H1 (cell line): ENCODE results near the gene PIK3R1. TPM values are rescaled to one million over a fixed set of nuclear protein-coding genes. Genes with fewer than 3 reads are reported as not detected.

Source experiments
- CTCF ChIA-PET: fragments of 300-600 bp; sonication (Branson Sonifier 250); formaldehyde crosslinking; loops from one replicate; lab custom pipeline; 2021; ENCODE audit not compliant: partially characterized antibody; lab: Charles Lee
- POLR2A ChIA-PET: fragments of 300-600 bp; sonication (Branson Sonifier 250); formaldehyde crosslinking; loops from one replicate; lab custom pipeline; 2021; ENCODE audit warnings: inconsistent platforms; ENCODE audit not compliant: partially characterized antibody; lab: Charles Lee
- DNase-seq, 2 experiments: peaks; one replicate each; pipeline versions ENCODE4 v3.0.0 to v3.0.0-alpha.2; 2010 to 2022; ENCODE audit warnings: low spot score in 2 of 2, low read depth in 1 of 2, mixed read lengths in 1 of 2
- FAIRE-seq: peaks from 2 replicates; lab custom pipeline; 2011; peaks lifted over from hg19 to GRCh38; lab: Jason Lieb, UNC
- H2AFZ ChIP-seq: 2 replicates; pipeline ENCODE4 v1.8.1; 2012; ENCODE audit warnings: low read length, inconsistent platforms
- H2AK5ac ChIP-seq: 2 replicates; pipeline ENCODE4 v1.6.1; 2013; ENCODE audit warnings: low read depth, low read length
- H2BK120ac ChIP-seq: replicated peaks from 2 replicates; pipeline ENCODE3; 2013; ENCODE audit warnings: low read depth, low read length, inconsistent platforms
- H2BK12ac ChIP-seq: 2 replicates; pipeline ENCODE4 v1.6.1; 2013; ENCODE audit warnings: low read depth, low read length
- H2BK15ac ChIP-seq: 2 replicates; pipeline ENCODE4 v1.6.1; 2013; ENCODE audit warnings: low read length
- H2BK20ac ChIP-seq: 2 replicates; pipeline ENCODE4 v1.6.1; 2013; ENCODE audit warnings: low read length
- H2BK5ac ChIP-seq: 2 replicates; pipeline ENCODE4 v1.6.1; 2013; ENCODE audit warnings: low read depth, low read length
- H3K14ac ChIP-seq: 2 replicates; pipeline ENCODE4 v1.6.1; 2013; ENCODE audit warnings: inconsistent platforms; ENCODE audit not compliant: insufficient read length
- H3K18ac ChIP-seq: 2 replicates; pipeline ENCODE4 v1.6.1; 2013; ENCODE audit warnings: low read length; ENCODE audit errors: extremely low read depth
- H3K23ac ChIP-seq: 2 replicates; pipeline ENCODE4 v1.6.1; 2013; ENCODE audit warnings: inconsistent platforms; ENCODE audit not compliant: insufficient read length
- H3K23me2 ChIP-seq: 2 replicates; pipeline ENCODE4 v1.6.1; 2013; ENCODE audit warnings: low read depth, low read length
- H3K27ac ChIP-seq: 2 replicates; pipeline ENCODE4 v1.6.1; 2011; ENCODE audit warnings: low read depth, low read length, inconsistent platforms
- H3K27me3 ChIP-seq, 4 experiments: replicated peaks in 1 of 4; 1 replicate in 1 of 4; 2 replicates in 3 of 4; pipeline versions ENCODE4 v1.6.1 to v1.8.1; 2011 to 2013; ENCODE audit warnings: low read length in 3 of 4, mild to moderate bottlenecking in 3 of 4, inconsistent platforms in 2 of 4, mixed read lengths in 2 of 4, moderate library complexity in 1 of 4; ENCODE audit not compliant: control insufficient read depth in 3 of 4, insufficient read depth in 3 of 4; ENCODE audit errors: extremely low read depth in 1 of 4
- H3K36me3 ChIP-seq, 4 experiments: 2 replicates each; pipeline versions ENCODE4 v1.6.1 to v1.8.1; 2011 to 2013; ENCODE audit warnings: mild to moderate bottlenecking in 4 of 4, low read length in 3 of 4, moderate library complexity in 2 of 4, control low read depth in 1 of 4, inconsistent platforms in 1 of 4; ENCODE audit not compliant: insufficient read depth in 4 of 4, control insufficient read depth in 2 of 4
- H3K4ac ChIP-seq: replicated peaks from 2 replicates; pipeline ENCODE3; 2013; ENCODE audit warnings: low read length, low read depth, mixed read lengths, inconsistent platforms; ENCODE audit not compliant: insufficient read length
- H3K4me1 ChIP-seq, 4 experiments: replicated peaks in 1 of 4; 1 replicate in 1 of 4; 2 replicates in 3 of 4; pipeline versions ENCODE4 v1.6.1 to v1.8.1; 2011 to 2013; ENCODE audit warnings: low read length in 3 of 4, inconsistent platforms in 2 of 4, mixed read lengths in 1 of 4; ENCODE audit not compliant: insufficient read depth in 4 of 4, control insufficient read depth in 3 of 4
- H3K4me2 ChIP-seq, 2 experiments: 2 replicates each; pipeline versions ENCODE4 v1.6.1 to v1.8.1; 2011 to 2013; ENCODE audit warnings: low read depth in 2 of 2, low read length in 2 of 2, control low read depth in 1 of 2, inconsistent platforms in 1 of 2, mild to moderate bottlenecking in 1 of 2; ENCODE audit not compliant: insufficient read depth in 1 of 2
- H3K4me3 ChIP-seq, 4 experiments: fragments of 200-600, 300-600 bp in 1 of 4; sonication (generic), shearing (Covaris generic), sonication (Bioruptor Twin) in 1 of 4; 2 replicates each; pipeline versions ENCODE4 v1.5.1 to v1.8.1; 2011 to 2016; ENCODE audit warnings: low read length in 4 of 4, low read depth in 3 of 4, control low read depth in 2 of 4, inconsistent platforms in 2 of 4, mild to moderate bottlenecking in 2 of 4, mixed read lengths in 1 of 4, moderate library complexity in 1 of 4; ENCODE audit not compliant: insufficient read depth in 2 of 4; ENCODE audit errors: extremely low read depth in 1 of 4
- H3K56ac ChIP-seq: replicated peaks from 2 replicates; pipeline ENCODE3; 2013; ENCODE audit warnings: low read depth, mild to moderate bottlenecking, mixed read lengths, low read length, inconsistent platforms; ENCODE audit not compliant: insufficient read length
- H3K79me1 ChIP-seq: 2 replicates; pipeline ENCODE4 v1.6.1; 2013; ENCODE audit warnings: low read depth, low read length, control low read depth
- H3K79me2 ChIP-seq, 2 experiments: 2 replicates each; pipeline versions ENCODE4 v1.6.1 to v1.8.1; 2012 to 2013; ENCODE audit warnings: low read length in 2 of 2, mild to moderate bottlenecking in 2 of 2, inconsistent platforms in 1 of 2; ENCODE audit not compliant: insufficient read depth in 2 of 2, control insufficient read depth in 1 of 2
- H3K9ac ChIP-seq, 4 experiments: replicated peaks in 1 of 4; 1 replicate in 1 of 4; 2 replicates in 3 of 4; pipeline versions ENCODE4 v1.6.1 to v1.8.1; 2011 to 2013; ENCODE audit warnings: low read depth in 3 of 4, low read length in 3 of 4, control low read depth in 2 of 4, mild to moderate bottlenecking in 2 of 4, moderate library complexity in 2 of 4, inconsistent platforms in 1 of 4; ENCODE audit errors: extremely low read depth in 1 of 4
- H3K9me3 ChIP-seq, 2 experiments: 2 replicates each; pipeline versions ENCODE4 v1.6.1 to v1.8.1; 2012 to 2013; ENCODE audit warnings: mild to moderate bottlenecking in 2 of 2, moderate library complexity in 2 of 2, control low read depth in 1 of 2, inconsistent platforms in 1 of 2, low read depth in 1 of 2, low read length in 1 of 2, mixed read lengths in 1 of 2; ENCODE audit not compliant: insufficient read depth in 2 of 2
- H4K20me1 ChIP-seq, 2 experiments: replicated peaks in 1 of 2; 2 replicates each; pipeline versions ENCODE3 to v1.8.1; 2011 to 2013; ENCODE audit warnings: inconsistent platforms in 2 of 2, low read length in 2 of 2, mild to moderate bottlenecking in 1 of 2; ENCODE audit not compliant: insufficient read depth in 2 of 2, control insufficient read depth in 1 of 2
- H4K5ac ChIP-seq: 2 replicates; pipeline ENCODE4 v1.6.1; 2013; ENCODE audit warnings: low read length, low read depth, mixed read lengths, inconsistent platforms; ENCODE audit not compliant: insufficient read length
- H4K8ac ChIP-seq: 2 replicates; pipeline ENCODE4 v1.8.0; 2013; ENCODE audit warnings: mild to moderate bottlenecking, moderate library complexity, low read length, inconsistent platforms; ENCODE audit not compliant: insufficient read depth; ENCODE audit errors: extremely low read depth
- H4K91ac ChIP-seq: replicated peaks from 2 replicates; pipeline ENCODE3; 2013; ENCODE audit warnings: low read length, mixed read lengths, inconsistent platforms; ENCODE audit not compliant: insufficient read length
- CBX8 ChIP-seq: fragments of 300-800, 300-1000 bp; sonication (generic); IDR thresholded peaks from 2 replicates; pipeline ENCODE4 v1.7.1; 2016; ENCODE audit warnings: low read depth, low read length, borderline replicate concordance
- CHD1 ChIP-seq: IDR thresholded peaks from 2 replicates; pipeline ENCODE4 v1.6.1; 2012; ENCODE audit warnings: low read depth, low read length, improper control_type of control experiment
- EP300 ChIP-seq, 2 experiments: IDR thresholded peaks; 1 replicate in 1 of 2; 2 replicates in 1 of 2; pipeline ENCODE4 v1.6.1; 2011 to 2012; ENCODE audit warnings: low read depth in 2 of 2, low read length in 2 of 2, mild to moderate bottlenecking in 2 of 2, borderline replicate concordance in 1 of 2, inconsistent platforms in 1 of 2, moderate library complexity in 1 of 2
- FOSL1 ChIP-seq: IDR thresholded peaks from 2 replicates; pipeline ENCODE4 v1.6.1; 2011; ENCODE audit warnings: mild to moderate bottlenecking, low read depth, low read length, moderate library complexity; ENCODE audit not compliant: insufficient read depth
- HDAC2 ChIP-seq, 2 experiments: fragments of 300-600 bp in 1 of 2; sonication (generic) in 1 of 2; IDR thresholded peaks; 2 replicates each; pipeline ENCODE4 v1.6.1; 2011 to 2012; ENCODE audit warnings: low read depth in 2 of 2, low read length in 2 of 2, mild to moderate bottlenecking in 2 of 2, moderate library complexity in 2 of 2, borderline replicate concordance in 1 of 2, inconsistent platforms in 1 of 2
- RAD21 ChIP-seq, 2 experiments: IDR thresholded peaks in 1 of 2; conservative IDR thresholded peaks in 1 of 2; 2 replicates each; pipeline ENCODE4 v1.6.1; 2011; ENCODE audit warnings: low read depth in 2 of 2, low read length in 2 of 2, improper control_type of control experiment in 1 of 2, inconsistent platforms in 1 of 2, mild to moderate bottlenecking in 1 of 2, moderate library complexity in 1 of 2
- SAP30 ChIP-seq: fragments of 300-600 bp; sonication (generic); IDR thresholded peaks from 2 replicates; pipeline ENCODE4 v1.7.1; 2012; ENCODE audit warnings: low read length, moderate library complexity, mild to moderate bottlenecking, inconsistent platforms; ENCODE audit not compliant: insufficient read depth, insufficient replicate concordance
- SIX5 ChIP-seq: IDR thresholded peaks from 2 replicates; pipeline ENCODE4 v1.6.1; 2011; ENCODE audit warnings: mild to moderate bottlenecking, low read depth, low read length
- TBP ChIP-seq: IDR thresholded peaks from 2 replicates; pipeline ENCODE4 v1.6.1; 2011; ENCODE audit warnings: low read depth, low read length, improper control_type of control experiment
- TCF12 ChIP-seq: IDR thresholded peaks from 2 replicates; pipeline ENCODE4 v1.6.1; 2011; ENCODE audit warnings: low read depth, mild to moderate bottlenecking, low read length
- YY1 ChIP-seq: IDR thresholded peaks from 2 replicates; pipeline ENCODE4 v1.6.1; 2011; ENCODE audit warnings: low read depth, mild to moderate bottlenecking, low read length
- WGBS, 2 experiments: shearing (Covaris generic) in 1 of 2; methylation state at CpG; one replicate each; pipeline versions ENCODE4 v1.1.6 to v1.1.7; 2013 to 2015; ENCODE audit warnings: low lambda C conversion rate in 2 of 2, mixed read lengths in 2 of 2, inconsistent platforms in 1 of 2, low coverage in 1 of 2, missing lambda C conversion rate in 1 of 2; ENCODE audit not compliant: insufficient replicate concordance in 2 of 2, insufficient coverage in 1 of 2, insufficient read length in 1 of 2; ENCODE audit errors: extremely low coverage in 1 of 2, missing lambda C conversion rate in 1 of 2; 5-methylcytosine and 5-hydroxymethylcytosine counted together
- polyA plus RNA-seq, 7 experiments: library from polyadenylated mRNA; depleted of rRNA in 3 of 7; stranded (reverse) in 5 of 7; unstranded in 2 of 7; fragments of >200 nt in 5 of 7; fragments of 200-250 nt in 2 of 7; gene quantifications; 1 replicate in 5 of 7; 2 replicates in 1 of 7; 4 replicates in 1 of 7; pipeline versions ENCODE4 v1.2.1 to v1.2.3, GENCODE V29; 2011 to 2013; ENCODE audit warnings: missing spikeins in 2 of 7, mixed read lengths in 2 of 7
- total RNA-seq: library from RNA; stranded (reverse); fragmentation: NEBNext Ultra II Directional; extraction: Animal tissue kit (Norgen Biotek cat#: 25700); gene quantifications from 2 replicates; pipeline ENCODE4 v1.2.1, GENCODE V29; 2021
- TF ChIP-seq, protein P1 (sequence below): IDR thresholded peaks from 2 replicates; pipeline ENCODE4 v1.6.1; 2012; ENCODE audit warnings: inconsistent platforms

PIK3R1 gene
- total and polyA plus RNA-seq, 2 of the 8 experiments (the other 6 are each of a cell fraction or from before 2014, with no cell fraction given) = 2.3 to 13.7 TPM

DNA sequence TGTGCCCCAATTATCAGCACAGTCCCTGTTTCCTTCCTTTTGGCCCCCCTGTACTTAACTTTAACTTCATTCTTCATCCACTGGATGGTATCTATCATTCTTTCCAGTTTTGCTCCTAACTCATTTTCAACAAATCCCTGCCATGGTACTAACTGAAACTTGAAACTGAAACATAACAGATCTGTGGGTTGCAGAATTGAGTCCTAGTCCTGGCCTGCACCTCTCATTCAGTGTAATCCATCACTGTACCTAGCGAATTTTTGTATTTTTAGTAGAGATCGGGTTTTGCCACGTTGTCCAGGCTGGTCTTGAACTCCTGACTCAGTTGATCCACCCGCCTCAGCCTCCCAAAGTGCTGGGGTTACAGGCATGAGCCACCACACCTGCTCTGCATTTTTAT lies 15.3 kb upstream of the PIK3R1 start:
- H3K9me3 ChIP-seq = no peaks in the 10 kb centered on the region
- no peak overlapping the region for H4K5ac ChIP-seq
- no peak overlapping the region for H3K4ac ChIP-seq
- no peaks in the 10 kb centered on the region for H3K4me1 ChIP-seq
- no peak overlapping the region for H3K9ac ChIP-seq
- ChIA-PET POLR2A (no interaction called here), CTCF (no interaction called here)
- H2BK15ac ChIP-seq = no peak overlapping the region
- H2BK12ac ChIP-seq = no peak overlapping the region
- no peak overlapping the region for H3K23ac ChIP-seq
- DNase-seq = no peak
- 92% methylated on average over 4 of the region's 4 CpGs; no CpG with 5 or more reads in 1 of the 2 experiments for WGBS, 2 experiments
- H3K36me3 ChIP-seq = no peaks in the 10 kb centered on the region
- no peak overlapping the region for H4K8ac ChIP-seq
- no peak overlapping the region for H3K27ac ChIP-seq
- H3K79me2 ChIP-seq = no peaks in the 10 kb centered on the region
- no peak overlapping the region for H3K18ac ChIP-seq
- no peaks in the 10 kb centered on the region for H3K23me2 ChIP-seq
- H3K27me3 ChIP-seq = no peaks in the 10 kb centered on the region
- no peak overlapping the region for H3K4me3 ChIP-seq
- TF ChIP-seq TCF12 = no peak
- no peak for TF ChIP-seq TBP
- no peak for TF ChIP-seq RAD21 (IDR thresholded peaks at IDR 0.05 in 1 of 2, conservative IDR thresholded peaks at IDR 0.05 in 1 of 2; ENCODE audit: low read depth in 2 of 2, low read length in 2 of 2)
- no peak for TF ChIP-seq YY1
- TF ChIP-seq, protein P1, sequence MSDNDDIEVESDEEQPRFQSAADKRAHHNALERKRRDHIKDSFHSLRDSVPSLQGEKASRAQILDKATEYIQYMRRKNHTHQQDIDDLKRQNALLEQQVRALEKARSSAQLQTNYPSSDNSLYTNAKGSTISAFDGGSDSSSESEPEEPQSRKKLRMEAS = no peak
- TF ChIP-seq SAP30 = no peak
- TF ChIP-seq CBX8 = no peak
- TF ChIP-seq CHD1 = no peak
- TF ChIP-seq SIX5 = no peak
- TF ChIP-seq FOSL1 = no peak
- TF ChIP-seq EP300 (IDR thresholded peaks at IDR 0.05; ENCODE audit: borderline replicate concordance in 1 of 2, low read depth in 2 of 2, low read length in 2 of 2) = no peak
- no peak for TF ChIP-seq HDAC2 (IDR thresholded peaks at IDR 0.05; ENCODE audit: borderline replicate concordance in 1 of 2, low read depth in 2 of 2, low read length in 2 of 2)
- H4K20me1 ChIP-seq = no peaks in the 10 kb centered on the region
- H4K91ac ChIP-seq = no peak overlapping the region
- no peak overlapping the region for H2BK20ac ChIP-seq
- no peak overlapping the region for H2BK120ac ChIP-seq
- no peak overlapping the region for H2AFZ ChIP-seq
- no peak overlapping the region for H3K56ac ChIP-seq
- no peak overlapping the region for H2BK5ac ChIP-seq
- no peak overlapping the region for H3K4me2 ChIP-seq
- H3K14ac ChIP-seq = no peak overlapping the region
- no peak overlapping the region for H2AK5ac ChIP-seq
- no peaks in the 10 kb centered on the region for H3K79me1 ChIP-seq
- no peak for FAIRE-seq
